Muscle layer of duodenum (tissue), 2 donors: ENCODE measurements around the gene NGB.

Experiments
- H3K27ac ChIP-seq: one replicate; pipeline ENCODE4 v1.7.0; 2013; ENCODE audit warnings: mild to moderate bottlenecking, low read length
- H3K27me3 ChIP-seq: one replicate; pipeline ENCODE4 v1.7.0; 2013; ENCODE audit warnings: low read depth, mild to moderate bottlenecking, control low read depth, low read length
- H3K36me3 ChIP-seq, 2 donors: one replicate each; pipeline ENCODE4 v1.7.0; 2013; ENCODE audit warnings: low read length in 2 of 2, control low read depth in 1 of 2, mild to moderate bottlenecking in 1 of 2; ENCODE audit not compliant: insufficient read depth in 2 of 2, control insufficient read depth in 1 of 2
- H3K4me1 ChIP-seq, 2 donors: one replicate each; pipeline ENCODE4 v1.7.0; 2013; ENCODE audit warnings: low read length in 2 of 2, mild to moderate bottlenecking in 2 of 2, control low read depth in 1 of 2, moderate library complexity in 1 of 2; ENCODE audit not compliant: insufficient read depth in 2 of 2, control insufficient read depth in 1 of 2
- H3K4me3 ChIP-seq, 2 donors: one replicate each; pipeline ENCODE4 v1.7.0; 2013; ENCODE audit warnings: low read length in 2 of 2, low read depth in 1 of 2, mild to moderate bottlenecking in 1 of 2
- H3K9me3 ChIP-seq, 2 donors: one replicate each; pipeline ENCODE4 v1.7.0; 2013; ENCODE audit warnings: low read length in 2 of 2, control low read depth in 1 of 2, mild to moderate bottlenecking in 1 of 2; ENCODE audit not compliant: control insufficient read depth in 1 of 2
- donor health status: healthy.

Gene NGB

DNA sequence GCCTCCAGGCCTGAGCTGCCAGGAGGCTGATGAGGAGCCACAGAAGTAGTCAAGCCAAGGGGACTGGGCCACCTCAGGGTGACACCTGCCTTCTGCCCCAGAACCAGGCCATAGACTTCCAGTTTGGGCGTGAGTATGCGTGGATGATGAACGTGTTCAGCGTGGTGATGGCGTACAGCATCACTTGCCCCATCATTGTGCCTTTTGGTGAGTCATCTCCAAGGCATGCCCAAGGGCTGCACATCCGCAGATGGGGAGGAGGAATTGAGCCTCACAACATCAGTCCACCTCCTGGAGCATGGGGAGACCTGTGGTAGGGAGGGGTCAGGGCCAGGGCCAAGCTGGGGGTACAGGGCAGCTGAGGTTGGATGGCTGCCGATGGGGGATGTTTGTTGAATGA, 22.3 kb downstream of the NGB start:
- Histone ChIP-seq H3K4me3 (no peak overlapping the region), H3K27me3 (no peaks in the 10 kb centered on the region), H3K9me3 (no peaks in the 10 kb centered on the region), H3K36me3 (no peaks in the 10 kb centered on the region), H3K4me1 (no peaks in the 10 kb centered on the region), H3K27ac (no peak overlapping the region)

DNA sequence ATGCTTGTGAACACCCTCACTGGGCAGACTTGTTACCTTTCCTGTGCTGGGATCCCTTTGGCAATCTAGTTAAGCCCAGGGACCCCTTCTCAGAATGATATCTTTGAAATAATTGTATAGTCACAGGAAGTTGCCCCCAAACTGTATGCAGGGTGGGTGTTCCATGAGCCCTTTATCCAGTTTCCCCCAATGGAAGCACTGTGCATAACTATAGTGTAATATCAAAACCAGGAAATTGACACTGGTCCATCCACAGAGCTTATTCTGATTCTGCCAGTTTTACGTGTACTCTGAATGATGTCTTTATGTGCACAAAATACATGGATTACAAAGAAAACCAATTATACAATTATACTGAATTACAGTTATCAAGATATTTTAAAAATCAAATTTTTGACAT, 24.2 kb downstream of the NGB start:
- Histone ChIP-seq H3K4me3 (no peak overlapping the region), H3K4me1 (no peaks in the 10 kb centered on the region), H3K36me3 (no peaks in the 10 kb centered on the region), H3K9me3 (no peaks in the 10 kb centered on the region), H3K27ac (no peak overlapping the region), H3K27me3 (no peaks in the 10 kb centered on the region)

DNA sequence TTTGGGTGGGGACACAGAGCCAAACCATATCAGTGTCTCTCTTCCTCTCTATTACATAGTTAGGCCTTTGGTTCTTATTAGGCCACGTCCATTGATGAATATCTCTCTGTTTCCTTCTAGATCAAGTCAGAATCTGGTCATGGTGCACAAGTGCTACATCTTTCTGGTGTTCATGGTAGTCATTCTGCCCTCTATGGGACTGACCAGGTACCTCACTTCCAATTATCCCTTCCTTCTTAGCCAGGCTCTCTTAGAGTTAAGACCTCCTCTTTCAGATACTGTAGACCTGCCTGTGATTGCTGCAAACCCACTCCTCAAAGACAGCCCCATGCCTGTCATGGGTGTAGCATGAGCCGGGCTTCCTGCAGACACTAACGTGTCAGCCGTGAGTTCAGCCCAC, 25.2 kb downstream of the NGB start:
- H3K4me3 ChIP-seq: no peak overlapping the region
- H3K4me1 ChIP-seq: no peaks in the 10 kb centered on the region
- no peak overlapping the region for H3K27ac ChIP-seq
- no peaks in the 10 kb centered on the region for H3K36me3 ChIP-seq
- H3K9me3 ChIP-seq: no peaks in the 10 kb centered on the region
- no peaks in the 10 kb centered on the region for H3K27me3 ChIP-seq

DNA sequence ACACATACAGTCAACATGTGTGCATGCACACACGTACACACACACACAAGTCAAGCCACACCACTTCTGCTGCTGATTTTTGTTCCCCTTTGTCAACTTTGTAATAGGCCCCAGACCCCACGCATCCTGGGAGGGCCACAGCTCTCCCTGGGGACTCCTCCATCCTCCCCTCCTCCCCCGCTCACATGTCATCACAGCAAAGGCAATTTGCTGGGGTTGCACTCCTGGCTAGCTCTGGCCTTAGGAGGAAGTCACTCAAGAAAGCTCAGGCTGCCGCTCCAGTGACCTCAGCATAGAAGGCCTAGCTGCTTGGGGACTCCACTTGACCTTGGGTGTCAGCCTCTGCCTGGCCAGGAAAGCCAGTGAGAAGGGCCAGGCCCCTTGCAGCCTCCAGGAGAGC, 27.2 kb downstream of the NGB start:
- Histone ChIP-seq H3K4me3 (no peak overlapping the region), H3K27me3 (no peaks in the 10 kb centered on the region), H3K27ac (no peak overlapping the region), H3K36me3 (no peaks in the 10 kb centered on the region), H3K9me3 (no peaks in the 10 kb centered on the region), H3K4me1 (no peaks in the 10 kb centered on the region)

DNA sequence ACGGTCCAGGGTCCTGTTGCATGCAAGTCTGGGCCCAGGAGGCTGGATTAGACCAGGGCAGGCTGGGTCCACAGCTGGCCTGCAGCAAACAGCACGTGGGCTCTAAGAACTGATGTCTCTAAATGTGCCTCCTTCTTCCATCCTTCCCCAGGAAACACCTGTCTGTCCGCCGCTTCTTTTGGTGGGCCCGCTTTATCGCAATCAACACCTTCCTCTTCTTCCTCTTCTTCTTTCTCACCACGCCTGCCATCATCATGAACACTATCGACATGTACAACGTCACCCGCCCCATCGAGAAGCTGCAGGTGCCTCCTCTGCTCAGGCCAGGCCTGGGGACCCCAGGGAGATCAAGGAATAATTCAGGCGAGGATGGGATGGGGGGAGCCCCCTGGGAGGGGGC, 28.3 kb downstream of the NGB start:
- Histone ChIP-seq H3K27ac (no peak overlapping the region), H3K4me1 (no peaks in the 10 kb centered on the region), H3K27me3 (no peaks in the 10 kb centered on the region), H3K36me3 (no peaks in the 10 kb centered on the region), H3K4me3 (no peak overlapping the region), H3K9me3 (no peaks in the 10 kb centered on the region)

DNA sequence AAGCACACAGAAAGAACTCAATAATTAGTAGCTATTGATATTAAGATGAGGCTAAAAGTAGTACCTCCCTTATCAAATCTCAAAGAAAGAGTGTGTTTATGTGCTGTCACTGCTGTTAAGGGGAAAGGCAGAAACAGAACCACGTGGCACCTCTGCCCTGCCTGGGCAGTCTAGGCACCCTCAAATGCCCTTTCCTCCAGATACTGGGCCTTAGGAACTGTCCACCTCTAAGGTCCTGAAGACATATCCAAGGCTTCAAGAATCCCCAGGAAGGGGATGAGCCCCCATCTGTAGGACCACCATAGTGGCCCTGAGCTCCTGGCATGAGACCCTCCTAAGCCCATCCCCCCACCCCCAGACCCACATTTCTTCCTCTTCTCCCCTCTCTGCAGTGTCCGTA, 29.1 kb downstream of the NGB start:
- Histone ChIP-seq H3K36me3 (no peaks in the 10 kb centered on the region), H3K27ac (no peak overlapping the region), H3K4me3 (no peak overlapping the region), H3K4me1 (no peaks in the 10 kb centered on the region), H3K9me3 (no peaks in the 10 kb centered on the region), H3K27me3 (no peaks in the 10 kb centered on the region)

DNA sequence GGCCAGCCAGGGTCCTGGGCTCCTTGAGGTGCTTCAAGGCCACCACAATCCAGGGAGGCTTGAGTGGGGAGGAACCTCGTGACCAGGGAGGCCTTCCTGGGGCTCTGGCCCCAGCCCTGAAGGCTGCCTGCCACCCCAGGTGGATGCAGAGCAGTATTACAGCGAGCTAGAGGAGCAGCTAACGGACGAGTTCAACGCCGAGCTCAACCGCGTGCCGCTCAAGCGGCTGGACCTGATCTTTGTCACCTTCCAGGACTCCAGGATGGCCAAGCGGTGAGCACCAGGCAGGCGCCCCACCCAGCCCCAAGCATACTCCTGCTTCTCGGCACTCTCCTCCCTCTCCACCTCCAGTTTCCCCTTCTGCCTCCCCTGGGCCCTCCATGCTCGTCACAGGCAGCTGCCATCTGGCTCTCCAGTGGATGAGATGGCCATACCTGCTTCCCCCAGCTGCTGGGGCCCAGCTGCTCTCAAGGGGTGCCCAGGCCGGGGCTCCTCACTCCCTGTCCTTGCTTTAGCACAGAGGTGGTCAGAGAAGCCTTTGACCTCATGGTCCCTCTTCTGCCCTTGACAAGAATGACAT, 30.6 kb downstream of the NGB start:
- Histone ChIP-seq H3K27me3 (no peaks in the 10 kb centered on the region), H3K4me3 (no peak overlapping the region), H3K4me1 (no peaks in the 10 kb centered on the region), H3K9me3 (no peaks in the 10 kb centered on the region), H3K27ac (no peak overlapping the region), H3K36me3 (no peaks in the 10 kb centered on the region)

DNA sequence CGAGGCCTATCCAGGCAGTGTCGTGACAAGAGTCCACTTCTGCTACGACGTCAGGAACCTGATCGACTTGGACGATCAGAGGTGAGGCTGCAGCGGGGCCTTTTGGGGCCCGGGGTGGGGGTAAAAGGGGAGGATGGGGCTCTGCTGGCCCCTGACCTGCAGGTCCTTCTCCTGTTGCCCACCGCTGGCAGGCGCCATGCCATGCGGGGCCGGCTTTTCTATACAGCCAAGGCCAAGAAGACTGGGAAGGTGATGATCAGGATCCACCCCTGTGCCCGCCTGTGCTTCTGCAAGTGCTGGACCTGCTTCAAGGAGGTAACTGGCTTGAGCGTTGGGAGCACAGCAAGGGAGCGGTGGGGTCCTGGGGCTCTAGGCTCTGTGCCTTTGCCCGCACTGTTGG, 31.6 kb downstream of the NGB start:
- Histone ChIP-seq H3K9me3 (no peaks in the 10 kb centered on the region), H3K27me3 (no peaks in the 10 kb centered on the region), H3K36me3 (no peaks in the 10 kb centered on the region), H3K27ac (no peak overlapping the region), H3K4me1 (no peaks in the 10 kb centered on the region), H3K4me3 (no peak overlapping the region)

DNA sequence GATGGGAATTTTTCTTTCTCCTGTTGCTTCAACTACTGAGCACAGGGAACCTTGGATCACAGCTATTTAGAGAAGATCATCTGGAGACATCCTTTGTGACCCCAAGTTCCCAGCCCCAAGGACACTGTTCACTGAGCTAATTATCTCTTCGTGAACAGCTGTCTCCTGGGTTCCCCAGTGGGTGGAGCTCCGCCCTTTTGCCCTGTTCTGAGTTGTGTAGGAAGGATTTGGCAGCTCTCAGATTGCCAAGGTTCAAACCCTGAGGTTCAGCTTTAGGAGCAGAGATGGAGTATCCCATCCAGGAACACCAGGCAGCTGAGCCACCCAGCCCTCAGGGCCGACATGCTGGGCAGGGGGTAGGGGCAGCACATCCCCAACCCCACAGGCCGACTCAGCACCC, 32.0 kb downstream of the NGB start:
- Histone ChIP-seq H3K4me3 (no peak overlapping the region), H3K36me3 (no peaks in the 10 kb centered on the region), H3K9me3 (no peaks in the 10 kb centered on the region), H3K4me1 (no peaks in the 10 kb centered on the region), H3K27ac (no peak overlapping the region), H3K27me3 (no peaks in the 10 kb centered on the region)

DNA sequence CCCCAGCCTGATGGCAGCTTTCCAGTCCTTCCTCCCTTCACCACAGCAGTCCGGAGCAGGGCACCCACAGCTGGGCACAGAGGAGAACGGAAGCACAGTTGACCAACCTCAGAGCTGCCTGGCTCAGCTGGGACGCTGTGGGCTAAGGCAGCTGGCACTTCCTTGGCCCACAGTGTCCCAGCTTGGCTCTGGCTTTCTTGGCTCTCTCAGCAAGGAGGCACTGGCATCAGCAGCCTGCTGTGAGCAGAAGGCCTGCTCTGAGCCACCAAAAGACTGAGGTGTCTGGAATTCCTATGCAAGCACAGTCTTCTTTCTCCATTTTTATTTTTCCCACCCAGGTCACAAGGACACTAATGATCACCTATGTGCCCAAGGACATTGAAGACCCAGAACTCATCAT, 32.6 kb downstream of the NGB start:
- Histone ChIP-seq H3K4me3 (no peak overlapping the region), H3K27ac (no peak overlapping the region), H3K27me3 (no peaks in the 10 kb centered on the region), H3K36me3 (no peaks in the 10 kb centered on the region), H3K9me3 (no peaks in the 10 kb centered on the region), H3K4me1 (no peaks in the 10 kb centered on the region)

DNA sequence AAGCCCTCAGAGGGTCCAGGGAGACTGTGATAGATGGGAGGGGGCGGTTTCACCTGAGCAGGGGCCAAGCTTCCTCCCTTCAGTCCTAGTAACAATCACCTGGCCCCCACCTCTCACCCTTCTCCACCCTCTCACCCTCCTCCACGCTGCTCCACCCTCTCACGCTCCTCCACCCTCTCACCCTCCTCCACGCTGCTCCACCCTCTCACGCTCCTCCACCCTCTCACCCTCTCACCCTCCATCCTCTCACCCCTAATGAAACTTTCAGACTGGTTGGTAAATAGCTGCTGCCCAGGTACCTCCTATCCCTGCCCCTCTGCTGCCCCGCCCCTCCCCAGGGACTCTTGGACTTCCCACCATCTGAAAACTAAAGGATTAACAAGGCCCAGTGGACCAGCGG, 34.2 kb downstream of the NGB start:
- H3K27me3 ChIP-seq: no peaks in the 10 kb centered on the region

DNA sequence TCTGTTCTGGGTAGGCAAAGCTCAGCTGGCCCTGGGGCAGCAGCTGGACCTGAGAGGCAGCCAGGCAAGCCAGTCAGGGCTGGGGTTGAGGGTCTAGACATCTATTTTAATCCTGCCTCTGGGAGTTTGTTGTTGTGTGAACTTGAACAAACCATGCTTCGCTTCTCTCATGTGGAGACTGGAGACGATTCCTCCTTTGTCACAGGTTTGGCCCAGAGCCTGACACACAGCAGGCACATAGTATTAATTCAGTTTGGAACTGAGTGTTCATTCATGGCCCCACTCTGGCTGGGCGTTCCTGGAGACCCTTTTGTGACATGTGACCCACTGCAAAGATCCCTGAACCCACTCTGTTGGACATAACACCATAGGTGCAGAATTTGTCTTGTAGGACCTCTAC, 39.3 kb downstream of the NGB start:
- Histone ChIP-seq H3K4me1 (no peaks in the 10 kb centered on the region), H3K27ac (no peak overlapping the region), H3K27me3 (no peaks in the 10 kb centered on the region), H3K4me3 (no peak overlapping the region), H3K9me3 (peaks cover 0 to 4% of the 10 kb centered on the region in 2 donors), H3K36me3 (no peaks in the 10 kb centered on the region)

More for the DNA sequence above, 34.2 kb downstream of the NGB start:
- H3K36me3 ChIP-seq: no peaks in the 10 kb centered on the region
- no peak overlapping the region for H3K4me3 ChIP-seq
- no peak overlapping the region for H3K27ac ChIP-seq
- no peaks in the 10 kb centered on the region for H3K4me1 ChIP-seq
- no peaks in the 10 kb centered on the region for H3K9me3 ChIP-seq
